Chondrocyte (in vitro differentiated cells): ENCODE data around the gene MACROD2. TPM values are rescaled to one million over a fixed set of nuclear protein-coding genes. Genes with fewer than 3 reads are reported as not detected.

Experiments used
- DNase-seq: peaks from one replicate; pipeline ENCODE4 v3.0.0; 2021; ENCODE audit warnings: mixed read lengths, low spot score
- H3K27ac Mint-ChIP-seq: one replicate; pipeline ENCODE4 v1.8.0; 2021; ENCODE audit warnings: mild to moderate bottlenecking, moderate library complexity, mixed read lengths; ENCODE audit not compliant: unreplicated experiment
- H3K27me3 Mint-ChIP-seq: 2 replicates; pipeline ENCODE4 v1.8.0; 2021; ENCODE audit warnings: low read depth, mixed read lengths
- H3K36me3 Mint-ChIP-seq: 2 replicates; pipeline ENCODE4 v1.8.0; 2021; ENCODE audit warnings: low read depth, mixed read lengths
- H3K4me1 Mint-ChIP-seq: 2 replicates; pipeline ENCODE4 v1.8.0; 2021; ENCODE audit warnings: low read depth, mild to moderate bottlenecking, mixed read lengths
- H3K4me3 Mint-ChIP-seq: one replicate; pipeline ENCODE4 v1.8.0; 2021; ENCODE audit warnings: mild to moderate bottlenecking, moderate library complexity, mixed read lengths; ENCODE audit not compliant: unreplicated experiment
- H3K9me3 Mint-ChIP-seq: 2 replicates; pipeline ENCODE4 v1.8.0; 2021; ENCODE audit warnings: low read depth, mixed read lengths
- CTCF ChIP-seq: fragments of 200-600 bp; sonication (generic); IDR thresholded peaks from 2 replicates; pipeline ENCODE4 v1.5.0; 2021; ENCODE audit warnings: antibody characterized with exemption, mild to moderate bottlenecking, moderate library complexity
- total RNA-seq: library from RNA; stranded (reverse); gene quantifications from 3 replicates; pipeline ENCODE4 v1.2.1, GENCODE V29; 2021

Gene MACROD2
- total RNA-seq, 1 donor from 2014 or later, result 3.2 TPM

GRCh38 chr20:14521436-14521835, 526.1 kb downstream of the MACROD2 start:
- no peak for TF ChIP-seq CTCF
- H3K9me3 Mint-ChIP-seq, result peaks cover 5% of the 10 kb centered on the region
- H3K27ac Mint-ChIP-seq, result no peak overlapping the region
- no peak overlapping the region for H3K4me3 Mint-ChIP-seq
- DNase-seq, result no peak
- peaks cover 2% of the 10 kb centered on the region for H3K27me3 Mint-ChIP-seq
- H3K36me3 Mint-ChIP-seq, result no peaks in the 10 kb centered on the region
- no peaks in the 10 kb centered on the region for H3K4me1 Mint-ChIP-seq

- no peak for TF ChIP-seq CTCF
- H3K4me1 Mint-ChIP-seq, result no peaks in the 10 kb centered on the region
- no peak overlapping the region for H3K4me3 Mint-ChIP-seq
- H3K9me3 Mint-ChIP-seq, result no peaks in the 10 kb centered on the region
- no peak overlapping the region for H3K27ac Mint-ChIP-seq
- H3K36me3 Mint-ChIP-seq, result no peaks in the 10 kb centered on the region
- peaks cover 4% of the 10 kb centered on the region for H3K27me3 Mint-ChIP-seq
- DNase-seq, result no peak
Observed at GRCh38 chr20:14522595-14522994, 527.3 kb downstream of the MACROD2 start.

DNA sequence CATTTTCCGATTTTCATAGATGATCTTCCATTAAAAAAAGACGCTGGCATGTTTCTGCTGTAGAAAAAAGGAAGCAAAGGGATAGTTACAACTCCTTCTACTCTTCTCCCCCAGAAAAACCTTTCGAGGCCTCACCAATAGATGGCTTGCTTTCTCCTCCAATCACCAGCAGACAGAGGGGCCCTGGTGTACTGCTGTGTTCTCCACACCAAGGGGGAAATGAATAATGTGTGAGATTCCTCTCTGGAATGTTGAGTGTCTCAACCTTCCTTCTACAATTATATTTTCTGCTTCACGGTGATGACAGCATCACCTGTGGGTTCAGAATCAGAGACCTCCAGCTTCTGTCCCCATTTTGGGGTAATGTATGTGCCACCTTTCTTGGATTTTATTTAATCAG, 527.8 kb downstream of the MACROD2 start:
- TF ChIP-seq CTCF, result no peak
- Mint-ChIP-seq H3K27ac (no peak overlapping the region), H3K36me3 (no peaks in the 10 kb centered on the region), H3K9me3 (no peaks in the 10 kb centered on the region), H3K4me1 (no peaks in the 10 kb centered on the region), H3K27me3 (peaks cover 4% of the 10 kb centered on the region), H3K4me3 (no peak overlapping the region)
- DNase-seq, result no peak

DNA sequence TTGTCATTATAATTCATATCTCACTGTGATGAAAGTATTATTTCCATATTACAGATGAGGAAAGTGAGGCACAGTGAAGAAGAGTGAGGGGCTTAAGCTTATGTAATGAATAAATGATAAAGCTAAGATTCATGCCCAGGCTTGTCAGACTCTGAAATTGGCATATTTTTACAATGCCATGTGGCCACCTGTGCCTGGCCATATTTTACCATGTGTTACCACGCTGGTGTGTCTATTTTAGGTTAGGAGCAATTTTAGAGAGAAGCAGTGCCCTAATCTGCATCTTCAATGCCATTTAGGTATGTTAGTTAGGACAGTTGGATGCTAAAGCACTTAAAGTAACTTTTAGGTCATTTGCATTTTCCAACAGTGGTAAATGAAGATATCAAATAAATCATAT, 530.1 kb downstream of the MACROD2 start:
- TF ChIP-seq CTCF, result no peak
- Mint-ChIP-seq H3K9me3 (no peaks in the 10 kb centered on the region), H3K27me3 (peaks cover 4% of the 10 kb centered on the region), H3K27ac (no peak overlapping the region), H3K4me1 (no peaks in the 10 kb centered on the region), H3K36me3 (no peaks in the 10 kb centered on the region), H3K4me3 (no peak overlapping the region)
- DNase-seq, result no peak

- TF ChIP-seq CTCF, result no peak
- peaks cover 4% of the 10 kb centered on the region for H3K27me3 Mint-ChIP-seq
- H3K4me3 Mint-ChIP-seq, result no peak overlapping the region
- DNase-seq, result no peak
- H3K36me3 Mint-ChIP-seq, result no peaks in the 10 kb centered on the region
- H3K4me1 Mint-ChIP-seq, result no peaks in the 10 kb centered on the region
- no peaks in the 10 kb centered on the region for H3K9me3 Mint-ChIP-seq
- H3K27ac Mint-ChIP-seq, result no peak overlapping the region
Observed at GRCh38 chr20:14526891-14527290, 531.6 kb downstream of the MACROD2 start.
